ENCODE measurements around the gene KRT28.

GRCh38 chr17:40827746-40828453, 28.1 kb upstream of the KRT28 start:
- no peak for TF ChIP-seq POLR2A (IDR thresholded peaks at IDR 0.05)
- no peak for TF ChIP-seq CTCF (IDR thresholded peaks at IDR 0.05)

Measured in adrenal gland (tissue), 5 donors.